ENCODE results near the gene FAM219B.

DNA sequence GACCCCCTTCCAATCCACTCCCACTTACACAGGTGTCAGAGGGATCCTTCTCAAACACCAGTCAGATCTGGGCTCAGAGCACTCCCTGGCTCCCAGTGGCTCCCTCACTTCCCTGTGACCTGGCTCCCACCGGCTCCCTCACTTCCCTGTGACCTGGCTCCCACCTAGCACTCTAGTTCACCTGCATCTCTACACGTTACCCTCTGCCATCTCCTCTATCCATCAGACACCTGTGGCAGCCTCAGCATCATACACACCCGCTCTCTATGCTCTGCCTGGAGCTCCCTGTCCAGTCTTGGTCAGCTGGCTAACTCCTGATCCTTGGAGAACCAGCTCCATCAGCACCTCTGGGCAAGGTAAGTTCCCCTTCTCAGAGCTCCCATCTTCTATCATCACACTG is 44.4 kb upstream of the FAM219B start:
- no peak for TF ChIP-seq CTCF (IDR thresholded peaks at IDR 0.05)
- TF ChIP-seq, protein P1, sequence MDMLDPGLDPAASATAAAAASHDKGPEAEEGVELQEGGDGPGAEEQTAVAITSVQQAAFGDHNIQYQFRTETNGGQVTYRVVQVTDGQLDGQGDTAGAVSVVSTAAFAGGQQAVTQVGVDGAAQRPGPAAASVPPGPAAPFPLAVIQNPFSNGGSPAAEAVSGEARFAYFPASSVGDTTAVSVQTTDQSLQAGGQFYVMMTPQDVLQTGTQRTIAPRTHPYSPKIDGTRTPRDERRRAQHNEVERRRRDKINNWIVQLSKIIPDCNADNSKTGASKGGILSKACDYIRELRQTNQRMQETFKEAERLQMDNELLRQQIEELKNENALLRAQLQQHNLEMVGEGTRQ (CRISPR knock-in tag; IDR thresholded peaks at IDR 0.05) = no peak
